Gastrocnemius medialis (tissue), 4 donors: ENCODE results near the gene GNAZ. TPM values are rescaled to one million over a fixed set of nuclear protein-coding genes. Genes with fewer than 3 reads are reported as not detected.

ENCODE experiments used
- ATAC-seq, 2 donors: fragments of 150-250 bp; one replicate each; pipeline ENCODE4 v1.9.1; 2016
- DNase-seq, 2 donors: peaks; one replicate each; pipeline ENCODE4 v3.0.0-alpha.2; 2019
- H3K27ac ChIP-seq, 4 donors: fragments of 200-600 bp; sonication (generic); 1 replicate in 1 of 4; 2 replicates in 3 of 4; pipeline ENCODE4 v1.5.1; 2016 to 2018; ENCODE audit warnings: mild to moderate bottlenecking in 2 of 4, moderate library complexity in 1 of 4
- H3K27me3 ChIP-seq, 3 donors: fragments of 200-600 bp; sonication (generic) in 2 of 3; 1 replicate in 1 of 3; 2 replicates in 2 of 3; pipeline versions ENCODE4 v1.5.1 to v1.6.0; 2016 to 2019; ENCODE audit warnings: mild to moderate bottlenecking in 1 of 3, moderate library complexity in 1 of 3
- H3K36me3 ChIP-seq, 2 donors: fragments of 200-600 bp; sonication (generic) in 1 of 2; one replicate each; pipeline ENCODE4 v1.5.1; 2017 to 2018
- H3K4me1 ChIP-seq, 2 donors: fragments of 200-600 bp; sonication (generic) in 1 of 2; one replicate each; pipeline ENCODE4 v1.5.1; 2016 to 2017; ENCODE audit warnings: mild to moderate bottlenecking in 2 of 2
- H3K4me3 ChIP-seq, 4 donors: fragments of 200-600 bp; sonication (generic) in 3 of 4; 1 replicate in 1 of 4; 2 replicates in 3 of 4; pipeline ENCODE4 v1.5.1; 2016 to 2019; ENCODE audit warnings: mild to moderate bottlenecking in 2 of 4
- H3K9me3 ChIP-seq, 3 donors: fragments of 200-600 bp; sonication (generic) in 2 of 3; 1 replicate in 1 of 3; 2 replicates in 2 of 3; pipeline ENCODE4 v1.5.1; 2016 to 2019
- POLR2A ChIP-seq, 2 donors: fragments of 450-650 bp; IDR thresholded peaks; one replicate each; pipeline ENCODE4 v1.6.1; 2017; ENCODE audit warnings: antibody characterized with exemption in 2 of 2, mild to moderate bottlenecking in 2 of 2, moderate library complexity in 2 of 2
- in situ Hi-C, 4 donors: fragments of 200-750 bp; cut with MboI; loops; one replicate each; pipeline versions ENCODE4 v1.15.0 to v1.8.0; 2017; ENCODE audit warnings: low sequenced_read_pairs in 4 of 4
- intact Hi-C: fragments of 100-400 bp; cut with DNase I; formaldehyde crosslinking; loops from one replicate; pipeline ENCODE4 v1.15.1; 2023; ENCODE audit warnings: low total_unique reads
- total RNA-seq, 4 donors: library from RNA; depleted of rRNA; stranded (reverse); fragments of >200 nt; gene quantifications; one replicate each; pipeline versions ENCODE4 v1.1.0 to v1.2.3, GENCODE V29; 2016
- TF ChIP-seq, protein P1 (sequence below), 5 experiments: fragments of 450-650 bp in 3 of 5; fragments of 200-600 bp in 2 of 5; sonication (generic) in 2 of 5; IDR thresholded peaks in 4 of 5; conservative IDR thresholded peaks in 1 of 5; 1 replicate in 4 of 5; 2 replicates in 1 of 5; pipeline ENCODE4 v1.5.1; 2016 to 2019; ENCODE audit warnings: antibody characterized with exemption in 5 of 5, mild to moderate bottlenecking in 3 of 5, moderate library complexity in 3 of 5

The GNAZ gene
- total RNA-seq, 4 donors from 2014 or later, result 0.92 to 3.1 (median 2.6) TPM

DNA sequence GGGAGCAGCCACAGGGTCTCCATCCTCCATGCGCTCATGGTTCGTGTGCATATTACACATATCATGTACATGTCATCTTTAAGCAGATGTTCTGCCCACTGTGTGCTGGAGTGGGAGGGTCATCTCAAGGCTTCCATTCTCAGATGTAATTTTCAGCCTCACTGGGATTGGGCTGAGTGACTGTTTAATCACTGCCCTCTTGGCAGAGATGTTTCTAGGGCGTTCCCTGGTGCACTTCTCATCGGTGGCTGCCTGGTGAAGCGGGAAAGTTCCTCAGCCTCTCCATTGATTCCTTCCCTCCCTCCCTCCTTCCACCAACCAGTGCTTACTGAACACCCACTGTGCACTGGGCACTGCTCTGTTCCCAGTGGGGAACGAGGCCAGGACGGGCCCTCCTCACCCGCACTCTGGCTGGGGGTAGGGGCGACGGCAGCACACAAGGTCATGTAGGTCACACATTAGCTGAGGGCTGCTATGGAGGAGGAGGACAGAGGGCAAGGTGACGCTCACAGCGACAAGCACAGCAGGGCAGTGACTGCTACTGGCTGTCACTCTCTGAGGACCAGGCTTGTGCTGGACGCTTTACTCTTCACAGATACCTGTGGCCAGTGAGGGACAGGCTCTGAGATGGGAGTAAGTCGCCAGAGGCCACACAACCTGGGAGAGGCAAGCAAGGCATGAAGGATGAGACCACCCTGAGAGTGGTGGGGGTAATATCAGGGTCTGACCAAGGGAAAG, 22.9 kb downstream of the GNAZ start:
- no peaks in the 10 kb centered on the region for H3K36me3 ChIP-seq
- ATAC-seq (no peak), DNase-seq (no peak)
- H3K27me3 ChIP-seq, result no peaks in the 10 kb centered on the region
- no peak overlapping the region for H3K4me3 ChIP-seq
- H3K27ac ChIP-seq, result no peak overlapping the region
- H3K9me3 ChIP-seq, result no peaks in the 10 kb centered on the region
- in situ Hi-C loops (no loop called here), intact Hi-C loops (no loop called here)
- TF ChIP-seq, protein P1, sequence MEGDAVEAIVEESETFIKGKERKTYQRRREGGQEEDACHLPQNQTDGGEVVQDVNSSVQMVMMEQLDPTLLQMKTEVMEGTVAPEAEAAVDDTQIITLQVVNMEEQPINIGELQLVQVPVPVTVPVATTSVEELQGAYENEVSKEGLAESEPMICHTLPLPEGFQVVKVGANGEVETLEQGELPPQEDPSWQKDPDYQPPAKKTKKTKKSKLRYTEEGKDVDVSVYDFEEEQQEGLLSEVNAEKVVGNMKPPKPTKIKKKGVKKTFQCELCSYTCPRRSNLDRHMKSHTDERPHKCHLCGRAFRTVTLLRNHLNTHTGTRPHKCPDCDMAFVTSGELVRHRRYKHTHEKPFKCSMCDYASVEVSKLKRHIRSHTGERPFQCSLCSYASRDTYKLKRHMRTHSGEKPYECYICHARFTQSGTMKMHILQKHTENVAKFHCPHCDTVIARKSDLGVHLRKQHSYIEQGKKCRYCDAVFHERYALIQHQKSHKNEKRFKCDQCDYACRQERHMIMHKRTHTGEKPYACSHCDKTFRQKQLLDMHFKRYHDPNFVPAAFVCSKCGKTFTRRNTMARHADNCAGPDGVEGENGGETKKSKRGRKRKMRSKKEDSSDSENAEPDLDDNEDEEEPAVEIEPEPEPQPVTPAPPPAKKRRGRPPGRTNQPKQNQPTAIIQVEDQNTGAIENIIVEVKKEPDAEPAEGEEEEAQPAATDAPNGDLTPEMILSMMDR (IDR thresholded peaks at IDR 0.05 in 4 of 5, conservative IDR thresholded peaks at IDR 0.05 in 1 of 5), result no peak
- TF ChIP-seq POLR2A (IDR thresholded peaks at IDR 0.05), result no peak
- H3K4me1 ChIP-seq, result peaks cover under 1 to 5% of the 10 kb centered on the region in 2 donors

- no peaks in the 10 kb centered on the region for H3K36me3 ChIP-seq
- no peaks in the 10 kb centered on the region for H3K9me3 ChIP-seq
- H3K27me3 ChIP-seq, result no peaks in the 10 kb centered on the region
- no peak for DNase-seq
- ATAC-seq, result no peak
- intact Hi-C loops (no loop called here), in situ Hi-C loops (no loop called here)
- H3K27ac ChIP-seq, result no peak overlapping the region
- peaks cover 11 to 14% of the 10 kb centered on the region in 2 donors for H3K4me1 ChIP-seq
- TF ChIP-seq POLR2A (IDR thresholded peaks at IDR 0.05), result no peak
- TF ChIP-seq, protein P1 (IDR thresholded peaks at IDR 0.05 in 4 of 5, conservative IDR thresholded peaks at IDR 0.05 in 1 of 5), result no peak
- H3K4me3 ChIP-seq, result no peak overlapping the region
These were observed 23.9 kb downstream of the GNAZ start for GRCh38 chr22:23094260-23094659.

- Histone ChIP-seq H3K4me3 (no peak overlapping the region), H3K36me3 (no peaks in the 10 kb centered on the region), H3K27me3 (no peaks in the 10 kb centered on the region), H3K27ac (no peak overlapping the region), H3K4me1 (peaks cover 15 to 18% of the 10 kb centered on the region in 2 donors), H3K9me3 (no peaks in the 10 kb centered on the region)
- in situ Hi-C loops (no loop called here), intact Hi-C loops (no loop called here)
- no peak for DNase-seq
- ATAC-seq, result no peak
- TF ChIP-seq, protein P1 (IDR thresholded peaks at IDR 0.05 in 4 of 5, conservative IDR thresholded peaks at IDR 0.05 in 1 of 5), result no peak
- TF ChIP-seq POLR2A (IDR thresholded peaks at IDR 0.05), result no peak
These were observed 24.7 kb downstream of the GNAZ start for GRCh38 chr22:23094695-23095681.

DNA sequence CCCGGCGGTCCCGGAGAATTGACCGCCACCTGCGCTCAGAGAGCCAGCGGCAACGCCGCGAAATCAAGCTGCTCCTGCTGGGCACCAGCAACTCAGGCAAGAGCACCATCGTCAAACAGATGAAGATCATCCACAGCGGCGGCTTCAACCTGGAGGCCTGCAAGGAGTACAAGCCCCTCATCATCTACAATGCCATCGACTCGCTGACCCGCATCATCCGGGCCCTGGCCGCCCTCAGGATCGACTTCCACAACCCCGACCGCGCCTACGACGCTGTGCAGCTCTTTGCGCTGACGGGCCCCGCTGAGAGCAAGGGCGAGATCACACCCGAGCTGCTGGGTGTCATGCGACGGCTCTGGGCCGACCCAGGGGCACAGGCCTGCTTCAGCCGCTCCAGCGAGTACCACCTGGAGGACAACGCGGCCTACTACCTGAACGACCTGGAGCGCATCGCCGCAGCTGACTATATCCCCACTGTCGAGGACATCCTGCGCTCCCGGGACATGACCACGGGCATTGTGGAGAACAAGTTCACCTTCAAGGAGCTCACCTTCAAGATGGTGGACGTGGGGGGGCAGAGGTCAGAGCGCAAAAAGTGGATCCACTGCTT, 25.5 kb downstream of the GNAZ start:
- H3K36me3 ChIP-seq, result no peaks in the 10 kb centered on the region
- no peaks in the 10 kb centered on the region for H3K9me3 ChIP-seq
- no peaks in the 10 kb centered on the region for H3K27me3 ChIP-seq
- no peak overlapping the region for H3K4me3 ChIP-seq
- peaks cover 15 to 18% of the 10 kb centered on the region in 2 donors for H3K4me1 ChIP-seq
- no peak for TF ChIP-seq POLR2A (IDR thresholded peaks at IDR 0.05)
- TF ChIP-seq, protein P1 (IDR thresholded peaks at IDR 0.05 in 4 of 5, conservative IDR thresholded peaks at IDR 0.05 in 1 of 5), result no peak
- DNase-seq, result no peak
- H3K27ac ChIP-seq, result no peak overlapping the region
- ATAC-seq, result no peak
- in situ Hi-C loops, result no loop called here
- intact Hi-C loops, result no loop called here
